GM15510 (cell line): Measurements from ENCODE around the gene HLA-G.

Experiments
- POLR2A ChIP-seq: IDR thresholded peaks from 3 replicates; pipeline ENCODE4 v1.6.1; 2011; ENCODE audit warnings: borderline replicate concordance; ENCODE audit not compliant: insufficient read length; ENCODE audit errors: extremely low read depth

The HLA-G gene

DNA sequence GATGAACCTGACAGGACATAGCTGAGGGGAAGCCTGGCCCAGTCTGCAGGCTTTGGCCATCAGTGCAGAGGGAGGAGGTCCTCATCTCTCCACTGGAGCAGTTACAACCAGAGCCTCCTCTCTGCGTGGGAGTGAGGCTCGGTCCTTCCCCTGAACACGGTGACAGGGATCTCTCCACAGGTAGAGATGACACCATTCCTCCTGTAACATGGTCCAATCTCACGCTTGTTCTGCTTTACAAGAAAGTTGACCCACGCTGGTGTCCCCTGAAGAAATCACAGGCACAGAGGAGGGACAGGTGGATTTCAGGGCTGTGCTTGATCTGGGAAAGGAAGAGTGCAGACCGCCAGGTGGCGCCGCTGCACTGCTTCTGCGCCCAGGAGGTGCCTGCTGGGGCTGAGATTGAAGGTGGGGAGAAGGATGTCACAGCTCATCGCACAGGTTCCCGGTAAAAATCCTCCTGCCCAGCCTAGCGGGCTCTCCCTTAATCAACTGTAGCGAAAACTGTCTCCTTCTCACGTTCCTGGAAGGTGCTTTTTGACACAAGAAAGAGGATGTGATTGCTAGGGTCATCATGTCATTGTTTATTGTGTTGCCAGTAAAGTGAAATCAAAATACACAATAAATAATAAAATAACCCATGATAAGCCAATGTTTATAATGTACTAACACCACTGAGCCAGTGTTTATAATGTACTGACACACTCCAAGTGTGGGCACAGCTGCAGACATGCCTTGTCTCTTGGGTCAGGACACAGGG is 20.4 kb downstream of the HLA-G start:
- no peak for TF ChIP-seq POLR2A

DNA sequence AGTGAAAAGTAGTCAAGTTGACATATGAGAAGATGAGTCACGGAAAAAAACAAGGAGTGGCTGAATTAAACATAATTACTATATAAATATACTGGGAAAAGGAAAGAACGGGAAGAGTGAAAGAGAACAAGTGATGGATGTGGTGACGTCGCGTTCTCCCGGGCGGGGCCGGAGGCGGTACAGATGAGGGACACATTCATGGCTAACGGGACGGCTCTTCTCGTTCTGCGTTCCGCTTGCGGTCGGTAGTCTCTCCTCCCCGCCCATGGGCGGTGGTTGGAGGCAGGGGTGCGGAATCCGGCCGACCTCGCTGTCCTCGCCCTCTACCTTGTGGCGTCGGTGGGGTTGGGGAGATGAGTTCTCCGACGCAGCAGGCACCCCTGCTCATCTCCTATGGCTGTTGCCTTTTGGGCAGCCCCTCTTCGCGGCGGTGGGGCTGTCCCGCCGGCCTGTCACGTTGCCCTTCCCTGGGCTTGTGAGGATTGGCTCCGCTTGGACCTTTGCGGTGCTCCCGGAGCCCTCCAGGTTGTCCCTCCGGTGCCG is 22.5 kb downstream of the HLA-G start:
- no peak for TF ChIP-seq POLR2A

DNA sequence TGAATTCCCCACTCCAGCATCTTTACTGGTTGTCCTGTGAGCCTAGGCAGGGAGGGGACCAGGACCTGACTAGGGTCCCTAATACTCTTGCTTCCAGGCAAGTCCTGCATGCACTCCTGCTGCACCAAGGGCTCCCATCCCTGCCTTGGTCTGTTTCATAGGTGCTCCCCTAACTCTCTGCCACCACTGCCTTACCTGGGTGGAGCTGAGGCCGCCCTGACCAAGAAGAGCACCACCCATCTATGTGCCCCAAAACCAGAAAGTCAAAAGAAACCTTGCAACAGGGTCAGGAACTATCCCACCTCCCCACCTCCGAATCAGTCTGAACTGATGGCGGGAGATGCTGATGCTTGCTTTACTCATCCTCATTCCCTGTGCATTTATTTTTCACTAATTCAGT is 23.6 kb downstream of the HLA-G start:
- no peak for TF ChIP-seq POLR2A

DNA sequence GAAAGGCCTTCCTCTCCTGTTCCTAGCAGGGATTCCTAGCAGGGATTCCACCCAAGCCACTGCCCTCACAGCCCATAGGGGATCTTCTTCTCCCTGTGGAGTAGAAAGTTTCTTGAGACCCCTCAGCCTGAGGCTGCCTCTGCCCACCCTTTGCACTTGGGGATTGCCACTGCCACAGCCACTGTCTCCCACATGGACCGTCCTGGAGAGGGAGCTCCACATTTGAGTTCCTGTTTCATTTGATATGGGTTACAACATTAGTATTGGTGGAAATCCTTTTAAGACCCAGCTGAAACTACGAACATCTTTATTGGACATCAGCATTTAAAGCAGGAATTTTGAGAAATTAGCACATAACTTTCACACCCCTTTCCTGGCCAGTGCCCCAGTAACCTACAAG is 25.6 kb downstream of the HLA-G start:
- TF ChIP-seq POLR2A: no peak

DNA sequence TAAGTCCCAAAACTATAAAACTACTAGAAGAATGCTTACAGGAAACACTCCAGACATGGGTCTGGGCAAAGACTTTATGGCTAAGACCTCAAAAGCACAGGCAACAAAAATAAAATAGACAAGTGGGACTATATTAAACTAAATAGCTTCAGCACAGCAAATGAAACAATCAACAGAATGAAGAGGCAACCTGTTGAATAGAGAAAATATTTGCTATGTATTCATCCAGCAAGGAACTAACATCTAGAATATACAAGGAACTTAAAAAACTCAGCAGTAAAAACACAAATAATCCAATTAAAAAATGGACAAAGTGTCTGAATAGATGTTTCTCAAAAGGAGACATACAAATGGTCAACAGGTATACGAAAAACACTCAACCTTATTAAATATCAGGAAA is 30.4 kb downstream of the HLA-G start:
- no peak for TF ChIP-seq POLR2A

DNA sequence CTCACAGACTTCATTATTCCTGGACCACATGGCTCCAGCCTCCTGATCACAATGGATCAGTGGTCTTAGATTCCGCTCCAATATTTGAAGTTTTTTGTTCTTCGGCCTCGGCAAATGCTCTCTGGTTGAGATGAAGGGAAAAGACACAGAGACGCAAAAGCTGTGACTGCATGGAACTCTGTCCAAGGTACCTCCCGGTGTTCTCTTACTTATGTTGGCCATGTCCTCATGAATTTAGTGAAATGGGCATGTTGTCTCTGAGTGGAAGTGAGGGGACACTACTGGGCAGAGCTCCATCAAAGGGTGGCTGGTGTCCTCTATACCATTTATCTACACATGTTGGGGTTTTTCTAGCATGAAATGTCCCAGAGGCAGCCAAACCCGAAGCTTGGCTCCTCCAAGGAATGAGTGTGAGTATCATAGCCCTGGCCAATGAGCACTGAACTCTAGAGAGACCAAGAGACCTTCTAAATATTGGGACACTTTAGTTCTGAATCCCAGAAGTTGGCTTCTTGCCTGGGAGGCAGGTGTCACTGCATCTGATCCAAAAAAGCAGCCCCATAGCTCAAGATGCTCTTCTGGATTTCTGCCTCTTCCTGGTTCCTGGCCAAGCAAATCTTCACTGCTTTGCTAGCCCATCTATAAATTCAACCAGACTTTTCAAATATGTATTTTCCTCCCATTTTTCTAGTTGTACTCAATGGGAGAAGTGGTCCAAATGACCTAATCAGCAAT is 34.1 kb downstream of the HLA-G start:
- no peak for TF ChIP-seq POLR2A

DNA sequence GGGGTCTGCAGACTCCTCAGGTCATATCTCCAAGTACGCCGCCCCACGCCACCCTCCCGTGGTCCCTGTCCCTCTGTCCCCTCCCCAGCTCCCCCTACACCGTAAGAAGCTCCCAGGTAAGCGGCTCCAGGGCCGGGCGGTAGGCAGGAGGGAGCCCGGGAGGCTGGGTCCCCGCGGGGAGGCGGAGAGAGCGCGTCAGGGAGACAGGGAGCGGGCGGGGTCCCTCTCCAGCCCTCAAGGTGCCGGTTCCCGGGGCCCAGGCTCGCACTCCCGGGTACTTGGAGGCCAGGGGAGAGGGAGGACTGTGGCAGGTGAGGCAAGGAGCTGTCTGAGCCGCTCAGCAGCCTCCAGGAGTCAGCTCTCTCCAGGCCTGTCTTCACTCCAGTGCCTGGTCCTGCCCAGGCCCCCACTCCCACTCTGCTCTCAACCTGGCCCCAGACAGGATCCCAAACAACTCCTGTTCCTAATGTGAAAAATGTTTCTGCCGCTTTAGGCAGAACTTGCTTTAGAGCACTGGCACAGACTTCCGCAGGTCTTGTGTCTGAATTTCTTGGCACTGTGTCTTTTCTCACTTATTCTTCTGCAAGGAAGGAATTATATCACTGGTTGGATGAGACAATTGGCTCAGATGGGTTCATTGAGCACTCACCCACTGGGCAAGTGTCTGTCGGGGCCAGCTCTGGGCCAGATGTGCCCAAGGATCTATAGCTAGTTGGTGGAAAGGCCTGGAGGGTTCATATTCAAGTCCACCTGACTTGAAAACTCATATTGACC is 36.6 kb downstream of the HLA-G start:
- TF ChIP-seq POLR2A: no peak

DNA sequence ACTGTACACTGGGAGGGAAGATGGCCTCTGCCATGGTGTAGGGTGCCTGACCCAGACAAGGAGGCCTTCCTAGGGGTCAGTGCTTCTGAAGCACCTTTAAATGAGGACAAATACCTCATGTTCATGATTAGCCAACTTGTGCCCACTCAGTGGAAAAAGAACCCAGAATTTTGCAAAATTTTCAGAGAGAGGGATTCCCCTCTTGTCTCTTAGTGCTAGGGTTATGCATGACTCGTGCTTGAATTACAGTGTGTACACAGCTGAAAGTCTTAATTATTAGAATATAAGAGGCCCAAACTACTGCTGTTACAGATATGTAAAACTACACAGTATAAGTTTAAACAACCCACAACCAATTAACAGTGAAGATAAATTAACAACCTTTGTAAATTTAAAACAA is 38.0 kb downstream of the HLA-G start:
- no peak for TF ChIP-seq POLR2A

DNA sequence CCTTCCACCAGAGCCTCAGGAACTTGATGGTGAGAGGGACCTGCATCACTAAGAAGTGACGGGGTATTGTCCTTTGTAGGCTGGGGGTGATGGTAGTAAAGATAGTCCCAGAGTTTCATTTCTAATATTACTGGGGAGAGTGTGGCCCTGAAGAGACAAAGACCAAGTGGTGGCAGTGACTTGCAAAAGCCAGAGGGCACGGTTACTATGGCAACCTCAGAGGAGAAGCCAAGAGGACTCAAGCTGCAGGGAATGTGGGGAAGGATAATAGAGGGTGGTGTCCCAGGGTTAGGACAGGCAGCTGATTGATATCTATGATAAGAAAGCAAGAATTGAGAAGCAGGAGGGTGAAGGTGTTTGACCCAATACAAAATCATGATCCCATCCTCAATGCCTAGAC is 42.5 kb downstream of the HLA-G start:
- TF ChIP-seq POLR2A: no peak

DNA sequence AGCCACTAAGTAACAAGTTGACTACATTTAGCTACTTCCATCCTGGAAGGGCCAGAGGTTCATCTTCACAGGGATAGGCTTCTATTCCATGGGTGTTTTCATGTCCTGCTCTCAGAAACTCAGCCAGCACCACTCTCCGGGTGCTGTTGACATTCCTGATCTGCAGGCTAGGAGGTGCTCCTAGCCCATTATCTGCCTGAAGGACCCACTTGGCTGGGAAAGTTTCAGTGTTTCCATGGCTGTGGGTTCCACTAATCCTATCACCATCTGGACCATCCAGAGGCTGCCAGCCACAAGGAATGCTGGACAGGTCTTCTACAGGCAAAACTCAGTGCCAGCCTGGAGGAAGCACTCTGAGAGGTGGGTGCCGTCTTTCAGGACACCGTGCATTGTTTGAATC is 45.2 kb downstream of the HLA-G start:
- no peak for TF ChIP-seq POLR2A

DNA sequence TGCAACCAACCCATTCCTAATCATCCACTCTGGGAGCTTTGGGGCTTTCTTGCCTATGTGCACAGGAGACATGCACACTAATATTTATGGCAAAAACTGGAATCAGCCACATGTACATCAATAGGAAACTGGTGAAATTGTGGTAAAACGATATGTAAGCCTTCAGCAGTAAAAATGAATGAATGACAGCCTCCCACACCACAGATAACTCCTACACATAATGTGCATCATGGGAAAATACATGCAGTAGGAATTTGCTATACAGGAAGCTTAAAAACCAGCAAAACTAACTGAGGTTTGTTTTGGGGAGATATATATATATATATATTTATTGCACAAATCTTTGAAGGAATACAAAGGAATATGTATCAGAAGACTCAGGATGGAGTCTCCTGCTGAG is 47.6 kb downstream of the HLA-G start:
- TF ChIP-seq POLR2A: no peak
